Glutamatergic neuron (in vitro differentiated cells): ENCODE data around the gene GSG1L. TPM values are rescaled to one million over a fixed set of nuclear protein-coding genes. Genes with fewer than 3 reads are reported as not detected.

Source experiments
- DNase-seq: peaks from one replicate; pipeline ENCODE4 v3.0.0; 2022
- H3K27ac Mint-ChIP-seq: one replicate; pipeline ENCODE4 v1.8.0; 2020; ENCODE audit warnings: mild to moderate bottlenecking, mixed read lengths, inconsistent platforms; ENCODE audit not compliant: unreplicated experiment
- H3K27me3 Mint-ChIP-seq: one replicate; pipeline ENCODE4 v1.8.0; 2020; ENCODE audit warnings: mild to moderate bottlenecking, moderate library complexity, mixed read lengths, inconsistent platforms; ENCODE audit not compliant: unreplicated experiment
- H3K36me3 Mint-ChIP-seq: one replicate; pipeline ENCODE4 v1.8.0; 2020; ENCODE audit warnings: mild to moderate bottlenecking, mixed read lengths, inconsistent platforms; ENCODE audit not compliant: unreplicated experiment
- H3K4me1 Mint-ChIP-seq: one replicate; pipeline ENCODE4 v1.8.0; 2020; ENCODE audit warnings: mild to moderate bottlenecking, low read depth, mixed read lengths, inconsistent platforms; ENCODE audit not compliant: unreplicated experiment
- H3K4me3 Mint-ChIP-seq: one replicate; pipeline ENCODE4 v1.8.0; 2020; ENCODE audit warnings: mild to moderate bottlenecking, mixed read lengths, inconsistent platforms; ENCODE audit not compliant: unreplicated experiment
- H3K9me3 Mint-ChIP-seq: one replicate; pipeline ENCODE4 v1.8.0; 2020; ENCODE audit warnings: mild to moderate bottlenecking, moderate library complexity, mixed read lengths, inconsistent platforms; ENCODE audit not compliant: unreplicated experiment
- CTCF ChIP-seq: fragments of 200-600 bp; sonication (generic); IDR thresholded peaks from one replicate; pipeline ENCODE4 v1.5.0; 2021; ENCODE audit not compliant: partially characterized antibody, unreplicated experiment
- total RNA-seq: library from RNA; stranded (reverse); fragmentation: NEBNext Ultra II Directional; extraction: Animal tissue kit (Norgen Biotek cat#: 25700); gene quantifications from one replicate; pipeline ENCODE4 v1.2.1, GENCODE V29; 2021; ENCODE audit not compliant: unreplicated experiment

The GSG1L gene
- total RNA-seq, 1 donor from 2014 or later: 0.91 TPM

GRCh38 chr16:28009586-28010373 lies 53.7 kb downstream of the GSG1L start:
- H3K27ac Mint-ChIP-seq: no peak overlapping the region
- H3K27me3 Mint-ChIP-seq: peaks cover 3% of the 10 kb centered on the region
- H3K36me3 Mint-ChIP-seq: peaks cover 3% of the 10 kb centered on the region
- H3K9me3 Mint-ChIP-seq: no peaks in the 10 kb centered on the region
- no peak for DNase-seq
- TF ChIP-seq CTCF: no peak
- H3K4me1 Mint-ChIP-seq: peaks cover 21% of the 10 kb centered on the region
- H3K4me3 Mint-ChIP-seq: no peak overlapping the region

- Mint-ChIP-seq H3K27ac (no peak overlapping the region), H3K9me3 (peaks cover 1% of the 10 kb centered on the region), H3K4me3 (no peak overlapping the region), H3K27me3 (no peaks in the 10 kb centered on the region), H3K36me3 (no peaks in the 10 kb centered on the region), H3K4me1 (no peaks in the 10 kb centered on the region)
- no peak for DNase-seq
- no peak for TF ChIP-seq CTCF
Observed at GRCh38 chr16:28003923-28004322, 59.6 kb downstream of the GSG1L start.

GRCh38 chr16:28003021-28003865 lies 60.3 kb downstream of the GSG1L start:
- no peak overlapping the region for H3K27ac Mint-ChIP-seq
- H3K4me3 Mint-ChIP-seq: no peak overlapping the region
- no peaks in the 10 kb centered on the region for H3K36me3 Mint-ChIP-seq
- H3K9me3 Mint-ChIP-seq: peaks cover 1% of the 10 kb centered on the region
- no peak for DNase-seq
- TF ChIP-seq CTCF: no peak
- no peaks in the 10 kb centered on the region for H3K27me3 Mint-ChIP-seq
- H3K4me1 Mint-ChIP-seq: no peaks in the 10 kb centered on the region

- DNase-seq: no peak
- Mint-ChIP-seq H3K9me3 (peaks cover 1% of the 10 kb centered on the region), H3K27ac (no peak overlapping the region), H3K36me3 (no peaks in the 10 kb centered on the region), H3K27me3 (no peaks in the 10 kb centered on the region), H3K4me3 (no peak overlapping the region), H3K4me1 (no peaks in the 10 kb centered on the region)
- TF ChIP-seq CTCF: no peak
Observed at GRCh38 chr16:28001642-28002041, 61.9 kb downstream of the GSG1L start.

GRCh38 chr16:28001184-28001583 lies 62.3 kb downstream of the GSG1L start:
- Mint-ChIP-seq H3K4me1 (no peaks in the 10 kb centered on the region), H3K9me3 (peaks cover 1% of the 10 kb centered on the region), H3K27ac (no peak overlapping the region), H3K27me3 (no peaks in the 10 kb centered on the region), H3K4me3 (no peak overlapping the region), H3K36me3 (peaks cover under 1% of the 10 kb centered on the region)
- no peak for DNase-seq
- TF ChIP-seq CTCF: no peak
